GM18526 (cell line): ENCODE results near the gene DNAJA1.

Source experiments
- POLR2A ChIP-seq: IDR thresholded peaks from 3 replicates; pipeline ENCODE4 v1.6.1; 2011; ENCODE audit not compliant: insufficient read length; ENCODE audit errors: extremely low read depth

Gene DNAJA1

GRCh38 chr9:33048054-33048465 is 23.0 kb downstream of the DNAJA1 start:
- TF ChIP-seq POLR2A, result no peak

- no peak for TF ChIP-seq POLR2A
Observed at GRCh38 chr9:33049680-33050361, 24.7 kb downstream of the DNAJA1 start.

GRCh38 chr9:33051144-33051543 is 26.1 kb downstream of the DNAJA1 start:
- no peak for TF ChIP-seq POLR2A

GRCh38 chr9:33065157-33066076 is 40.3 kb downstream of the DNAJA1 start:
- no peak for TF ChIP-seq POLR2A

- no peak for TF ChIP-seq POLR2A
Observed at GRCh38 chr9:33068991-33069390, 43.9 kb downstream of the DNAJA1 start.

- peak; percentile 80 for TF ChIP-seq POLR2A
Observed at GRCh38 chr9:33076046-33077004, 51.3 kb downstream of the DNAJA1 start, which contains the start of gene SMU1. TSS of gene SMU1 (minus strand) at chr9:33076674. CDS start at chr9:33076608, 66 bp downstream.

- TF ChIP-seq POLR2A, result no peak
Observed at GRCh38 chr9:33080534-33080933, 55.5 kb downstream of the DNAJA1 start.

- no peak for TF ChIP-seq POLR2A
Observed at GRCh38 chr9:33081128-33081851, 56.2 kb downstream of the DNAJA1 start.

GRCh38 chr9:33082128-33082527 is 57.1 kb downstream of the DNAJA1 start:
- no peak for TF ChIP-seq POLR2A

GRCh38 chr9:33082538-33083326 is 57.7 kb downstream of the DNAJA1 start:
- no peak for TF ChIP-seq POLR2A
